Rectal smooth muscle tissue (tissue), 1 donor: ENCODE measurements around the gene WDR48.

Experiments used
- H3K27ac ChIP-seq: one replicate; pipeline ENCODE4 v1.7.0; 2013; ENCODE audit warnings: low read depth, low read length, inconsistent platforms
- H3K27me3 ChIP-seq: one replicate; pipeline ENCODE4 v1.7.0; 2013; ENCODE audit warnings: low read length; ENCODE audit not compliant: control insufficient read depth, insufficient read depth
- H3K36me3 ChIP-seq: one replicate; pipeline ENCODE4 v1.7.0; 2013; ENCODE audit warnings: low read length; ENCODE audit not compliant: control insufficient read depth, insufficient read depth
- H3K4me1 ChIP-seq: one replicate; pipeline ENCODE4 v1.7.0; 2013; ENCODE audit warnings: low read length; ENCODE audit not compliant: control insufficient read depth, insufficient read depth
- H3K4me3 ChIP-seq: one replicate; pipeline ENCODE4 v1.7.0; 2013; ENCODE audit warnings: low read length
- H3K9ac ChIP-seq: one replicate; pipeline ENCODE4 v1.7.0; 2013; ENCODE audit warnings: low read length

Gene WDR48

DNA sequence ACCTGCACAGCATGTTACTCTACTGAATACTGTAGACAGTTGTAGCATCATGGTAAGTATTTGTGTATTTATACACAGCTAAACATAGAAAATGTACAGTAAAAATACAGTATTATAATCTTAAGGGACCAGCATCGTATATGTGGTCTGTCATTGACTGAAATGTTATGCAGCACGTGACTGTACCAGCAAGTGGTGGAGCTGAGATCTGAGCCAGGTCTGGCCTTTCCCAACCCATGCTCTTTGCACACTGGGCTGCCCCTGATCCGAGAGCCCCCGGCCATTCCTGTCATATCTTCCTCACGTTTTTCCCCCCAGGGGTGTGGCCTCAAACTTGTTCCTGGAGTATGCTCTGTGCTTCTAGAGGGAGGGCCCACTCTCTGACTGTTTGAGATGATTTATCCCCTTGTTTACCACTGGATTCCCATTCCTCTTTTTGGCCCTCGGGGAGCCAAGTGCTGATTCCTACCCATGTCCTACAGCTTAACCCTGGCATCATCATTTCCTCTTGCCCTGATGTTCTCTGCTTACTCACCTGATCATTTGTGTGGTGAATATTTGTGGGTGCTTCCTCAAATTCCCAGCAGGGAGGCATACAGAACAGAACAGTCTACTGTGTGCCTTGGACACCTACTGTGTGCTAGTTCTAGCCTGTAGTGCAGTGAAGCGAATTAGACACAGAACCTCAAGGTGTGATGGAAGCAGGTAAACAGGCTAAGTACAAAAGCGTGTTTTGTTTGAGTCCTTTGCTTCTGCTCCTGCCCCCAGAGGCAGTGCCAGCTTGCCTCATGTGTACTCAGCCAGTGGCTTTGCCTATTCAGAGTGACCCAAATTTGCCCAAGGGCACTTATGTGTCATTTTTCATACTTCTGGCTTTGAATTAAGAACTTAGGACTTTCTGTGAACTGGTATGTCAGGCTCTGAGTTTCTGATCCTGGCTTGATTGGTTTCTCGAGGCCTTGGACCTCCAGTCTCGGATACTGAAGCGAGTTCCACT is 80.6 kb downstream of the WDR48 start:
- no peaks in the 10 kb centered on the region for H3K36me3 ChIP-seq
- no peaks in the 10 kb centered on the region for H3K4me1 ChIP-seq
- no peak overlapping the region for H3K9ac ChIP-seq
- H3K4me3 ChIP-seq = no peak overlapping the region
- H3K27ac ChIP-seq = no peak overlapping the region
- H3K27me3 ChIP-seq = no peaks in the 10 kb centered on the region

DNA sequence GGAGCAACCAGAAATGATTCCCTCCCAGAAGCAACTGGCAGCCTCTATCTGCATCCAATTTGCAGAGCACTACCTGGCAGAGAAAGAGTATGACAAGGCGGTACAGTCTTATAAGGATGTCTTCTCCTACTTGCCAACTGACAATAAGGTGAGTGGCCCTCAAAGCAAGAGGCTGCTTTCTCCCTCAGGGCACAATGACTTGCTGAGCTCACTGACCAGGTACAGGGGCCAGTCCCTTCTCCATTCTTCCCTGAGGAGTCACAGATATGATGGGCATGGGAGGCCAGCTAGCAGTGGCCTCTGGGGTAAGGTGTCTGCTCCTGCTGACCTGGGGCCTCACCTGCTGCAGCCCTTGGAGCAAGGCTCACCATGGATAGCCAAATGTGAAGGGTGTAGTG is 81.3 kb downstream of the WDR48 start:
- Histone ChIP-seq H3K4me3 (no peak overlapping the region), H3K4me1 (no peaks in the 10 kb centered on the region), H3K9ac (no peak overlapping the region), H3K27ac (no peak overlapping the region), H3K27me3 (no peaks in the 10 kb centered on the region), H3K36me3 (no peaks in the 10 kb centered on the region)

DNA sequence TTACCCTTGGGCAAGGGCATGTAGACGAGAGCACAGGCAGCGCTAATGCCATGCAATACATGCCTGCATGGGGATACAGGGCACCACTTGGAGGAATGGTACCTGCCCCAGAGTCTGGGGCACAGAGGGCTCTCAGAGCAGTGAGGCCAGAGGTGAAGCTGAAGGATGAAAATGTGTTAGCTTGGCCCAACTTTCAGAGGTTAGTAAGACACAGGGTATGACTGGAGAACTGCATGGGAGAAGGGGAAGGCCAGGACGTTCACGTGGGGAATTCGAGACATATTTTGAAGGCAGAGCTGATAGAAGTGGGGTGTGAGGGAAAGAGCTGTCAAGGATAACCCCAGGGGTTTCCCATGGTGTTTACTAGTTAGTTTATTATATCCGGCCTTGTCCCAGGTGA is 82.0 kb downstream of the WDR48 start:
- Histone ChIP-seq H3K27me3 (no peaks in the 10 kb centered on the region), H3K9ac (no peak overlapping the region), H3K4me1 (peaks cover 2% of the 10 kb centered on the region), H3K27ac (no peak overlapping the region), H3K36me3 (no peaks in the 10 kb centered on the region), H3K4me3 (no peak overlapping the region)

DNA sequence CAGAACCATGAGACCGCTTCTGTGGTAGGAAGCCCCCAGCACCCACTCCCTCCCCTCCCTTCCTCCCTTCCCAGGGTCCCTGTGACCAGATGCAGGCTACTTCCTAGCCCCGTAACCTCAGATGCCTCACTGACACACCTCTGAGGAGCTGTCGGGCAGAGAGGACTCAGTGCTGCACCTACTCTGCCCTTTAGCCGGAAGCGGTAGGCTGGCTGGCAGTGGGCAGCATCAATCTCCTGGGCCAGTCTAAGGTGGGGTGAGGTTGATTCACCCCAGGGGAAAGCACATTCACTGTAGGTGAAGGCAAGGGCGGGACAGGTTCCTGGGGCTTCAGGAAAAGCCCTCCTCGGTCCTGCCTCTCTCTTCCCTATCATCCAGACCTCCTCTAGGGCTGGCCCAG is 82.5 kb downstream of the WDR48 start:
- Histone ChIP-seq H3K4me1 (peaks cover 3% of the 10 kb centered on the region), H3K4me3 (no peak overlapping the region)

DNA sequence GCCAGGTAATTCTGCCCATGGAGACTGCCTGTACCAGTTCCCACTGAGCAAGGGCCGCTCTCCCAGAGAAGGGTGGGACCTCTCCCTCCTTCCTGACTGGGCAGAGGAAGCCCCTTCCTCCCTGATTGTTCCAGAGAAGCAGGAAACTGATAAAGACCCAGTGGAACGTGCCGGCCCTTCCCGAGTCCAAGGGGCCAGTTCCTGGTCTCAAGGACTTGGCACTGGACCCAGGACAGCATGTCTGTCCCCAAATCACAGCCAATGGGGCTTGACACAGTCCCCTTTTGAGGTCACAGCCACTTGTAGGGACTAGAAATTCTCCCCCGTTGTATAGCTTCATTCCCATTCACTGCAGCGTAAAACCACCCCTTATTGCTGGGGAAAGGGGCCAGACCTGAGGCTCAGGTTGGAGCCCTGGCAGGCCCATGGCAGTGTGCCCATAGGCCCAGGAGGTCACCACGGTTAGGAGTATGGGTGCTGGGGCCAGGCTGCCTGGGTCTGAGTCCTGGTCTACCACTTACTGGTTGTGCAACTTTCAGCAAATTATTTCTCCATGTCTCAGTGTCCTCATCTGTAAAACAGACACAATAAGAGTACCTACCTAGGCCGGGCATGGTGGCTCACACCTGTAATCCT is 83.5 kb downstream of the WDR48 start:
- H3K4me3 ChIP-seq = no peak overlapping the region
- no peak overlapping the region for H3K9ac ChIP-seq
- no peaks in the 10 kb centered on the region for H3K36me3 ChIP-seq
- H3K4me1 ChIP-seq = peaks cover 3% of the 10 kb centered on the region
- H3K27ac ChIP-seq = no peak overlapping the region
- H3K27me3 ChIP-seq = no peaks in the 10 kb centered on the region

More for the DNA sequence above, 82.5 kb downstream of the WDR48 start:
- Histone ChIP-seq H3K9ac (no peak overlapping the region), H3K36me3 (no peaks in the 10 kb centered on the region), H3K27me3 (no peaks in the 10 kb centered on the region), H3K27ac (no peak overlapping the region)

DNA sequence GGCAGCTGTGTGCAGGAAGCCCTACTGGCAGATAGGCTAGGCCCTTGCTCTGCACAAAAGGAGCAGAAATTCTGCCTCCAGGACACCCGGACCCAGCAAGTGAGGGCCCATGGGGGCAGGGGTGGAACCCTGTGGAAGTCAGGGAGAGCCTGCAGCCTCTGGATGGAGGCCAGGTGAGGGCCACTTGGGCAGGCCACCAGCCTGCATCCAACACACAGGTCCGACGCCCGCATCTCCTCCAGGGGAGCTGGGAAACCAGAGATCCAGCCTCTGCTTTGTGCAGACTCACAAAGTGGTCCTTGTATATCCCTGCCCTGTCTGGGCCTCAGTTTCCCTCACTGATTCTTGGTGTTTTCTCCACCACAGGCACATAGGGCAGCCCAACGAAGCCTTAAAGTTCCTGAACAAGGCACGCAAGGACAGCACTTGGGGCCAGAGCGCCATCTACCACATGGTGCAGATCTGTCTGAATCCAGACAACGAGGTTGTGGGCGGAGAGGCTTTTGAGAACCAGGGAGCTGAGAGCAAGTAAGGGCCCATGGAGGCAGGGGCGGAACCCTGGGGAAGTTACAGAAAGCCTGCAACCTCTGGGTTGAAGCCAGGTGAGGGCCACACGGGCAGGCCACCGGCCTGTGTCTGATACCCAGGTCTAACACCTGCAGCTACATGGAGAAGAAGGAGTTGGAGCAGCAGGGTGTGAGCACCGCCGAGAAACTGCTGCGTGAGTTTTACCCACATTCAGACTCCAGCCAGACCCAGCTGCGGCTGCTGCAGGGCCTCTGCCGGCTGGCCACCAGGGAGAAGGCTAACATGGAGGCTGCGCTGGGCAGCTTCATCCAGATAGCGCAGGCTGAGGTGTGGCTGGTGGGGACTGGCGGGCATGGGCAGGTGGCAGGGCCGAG is 85.0 kb downstream of the WDR48 start:
- Histone ChIP-seq H3K27ac (no peak overlapping the region), H3K4me1 (peaks cover 12% of the 10 kb centered on the region), H3K9ac (no peak overlapping the region), H3K27me3 (no peaks in the 10 kb centered on the region), H3K36me3 (peaks cover 5% of the 10 kb centered on the region), H3K4me3 (no peak overlapping the region)

DNA sequence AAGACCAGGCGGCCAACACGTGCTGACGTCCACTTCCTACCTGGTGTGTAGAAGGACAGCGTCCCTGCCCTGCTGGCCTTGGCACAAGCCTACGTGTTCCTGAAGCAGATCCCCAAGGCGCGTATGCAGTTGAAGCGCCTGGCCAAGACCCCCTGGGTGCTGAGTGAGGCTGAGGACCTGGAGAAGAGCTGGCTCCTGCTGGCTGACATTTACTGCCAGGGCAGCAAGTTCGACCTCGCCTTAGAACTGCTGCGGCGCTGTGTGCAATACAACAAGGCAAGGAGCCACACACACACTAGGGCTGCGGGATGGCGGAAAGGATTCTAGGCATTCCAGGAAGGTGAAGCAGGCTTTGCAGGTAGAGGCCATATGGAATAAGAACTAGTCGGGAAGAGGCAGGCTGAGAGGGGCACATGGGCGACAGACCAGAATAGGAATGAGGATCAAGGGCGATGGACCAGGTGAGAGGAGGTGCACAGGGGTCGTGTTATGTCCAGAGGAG is 85.7 kb downstream of the WDR48 start:
- Histone ChIP-seq H3K9ac (no peak overlapping the region), H3K36me3 (peaks cover 11% of the 10 kb centered on the region), H3K27me3 (no peaks in the 10 kb centered on the region), H3K27ac (no peak overlapping the region), H3K4me3 (no peak overlapping the region), H3K4me1 (peaks cover 12% of the 10 kb centered on the region)

DNA sequence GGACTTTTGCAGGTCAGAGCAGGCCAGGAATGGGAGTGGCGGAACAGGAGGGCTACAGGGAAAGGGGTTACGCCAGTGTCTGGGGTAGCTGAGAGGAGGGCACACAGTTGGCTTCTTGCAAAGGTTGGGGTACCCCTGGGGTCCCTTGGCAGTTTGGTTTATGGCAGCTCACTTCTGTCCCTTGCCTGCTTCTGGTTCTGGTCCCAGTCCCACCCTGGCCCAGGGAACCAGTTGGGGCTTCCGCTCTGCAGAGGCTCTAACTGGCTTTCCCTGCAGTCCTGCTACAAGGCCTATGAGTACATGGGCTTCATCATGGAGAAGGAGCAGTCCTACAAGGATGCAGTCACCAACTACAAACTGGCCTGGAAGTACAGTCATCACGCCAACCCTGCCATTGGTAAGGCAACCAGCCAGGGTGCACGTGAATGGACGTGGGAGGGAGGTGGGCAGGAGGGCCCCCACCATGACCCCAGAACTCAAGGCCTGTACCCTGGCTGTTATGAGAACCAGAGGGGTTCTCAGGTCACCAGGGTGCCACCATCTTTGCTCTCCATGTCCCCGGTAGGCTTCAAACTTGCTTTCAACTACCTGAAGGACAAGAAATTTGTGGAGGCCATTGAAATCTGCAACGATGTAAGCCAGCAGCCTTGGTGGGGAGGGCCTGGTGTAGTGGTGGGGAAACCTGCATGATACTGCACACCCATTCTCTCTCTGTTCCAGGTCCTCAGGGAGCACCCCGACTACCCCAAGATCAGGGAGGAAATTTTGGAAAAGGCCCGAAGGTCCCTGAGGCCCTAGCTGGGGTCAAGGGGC is 86.4 kb downstream of the WDR48 start:
- Histone ChIP-seq H3K9ac (no peak overlapping the region), H3K36me3 (peaks cover 18% of the 10 kb centered on the region), H3K4me1 (peaks cover 12% of the 10 kb centered on the region), H3K27me3 (no peaks in the 10 kb centered on the region), H3K4me3 (no peak overlapping the region), H3K27ac (no peak overlapping the region)

DNA sequence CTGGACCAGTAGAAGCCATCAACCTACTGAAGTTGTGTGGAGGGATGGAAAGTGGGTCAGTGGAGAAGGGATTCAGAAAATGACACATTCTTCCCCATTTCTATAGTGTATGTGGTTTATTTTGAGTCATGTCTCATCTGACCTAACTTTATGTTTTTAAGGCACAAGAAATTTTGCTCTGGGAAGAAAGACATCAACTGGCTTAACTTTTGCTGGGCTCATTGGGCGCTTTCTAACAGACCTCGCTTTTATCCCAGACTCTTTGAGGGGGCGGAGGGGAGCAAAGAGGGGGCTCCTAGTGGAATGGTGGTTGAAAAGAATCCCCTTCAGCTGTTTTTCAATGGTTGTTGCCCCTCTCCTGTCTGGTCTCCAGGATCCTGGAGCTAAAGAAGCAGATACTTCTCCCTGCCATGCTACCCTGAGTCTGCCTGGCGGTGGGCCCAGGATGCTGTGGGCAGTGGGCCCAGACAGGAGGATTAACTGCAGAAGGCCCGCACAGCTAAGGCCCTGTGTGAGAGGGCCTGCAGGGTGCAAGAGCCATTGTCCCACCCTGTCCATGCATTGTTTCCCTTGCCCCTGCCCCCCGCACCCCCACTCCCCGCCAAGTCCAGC is 87.1 kb downstream of the WDR48 start:
- Histone ChIP-seq H3K27ac (no peak overlapping the region), H3K9ac (no peak overlapping the region), H3K4me3 (no peak overlapping the region), H3K27me3 (no peaks in the 10 kb centered on the region), H3K4me1 (peaks cover 12% of the 10 kb centered on the region), H3K36me3 (peaks cover 25% of the 10 kb centered on the region)

DNA sequence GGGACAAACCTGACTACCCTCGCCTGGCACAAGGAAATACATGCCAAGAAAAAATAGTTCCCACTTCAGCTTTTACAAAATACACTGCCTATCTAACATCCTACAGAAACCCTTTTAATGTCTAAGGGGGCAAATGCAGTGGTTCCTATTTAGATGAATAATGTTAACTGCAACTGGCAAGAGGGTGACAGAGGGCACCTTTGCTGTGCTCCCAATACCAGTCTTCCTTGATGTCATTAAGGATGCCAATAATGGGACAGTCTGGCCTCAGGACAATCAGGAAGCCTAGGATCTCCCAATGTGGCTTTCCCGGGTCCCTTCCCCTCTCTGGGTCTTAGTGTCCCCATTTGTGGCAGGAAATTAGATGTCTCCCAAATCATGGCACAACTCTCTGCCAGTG is 87.6 kb downstream of the WDR48 start:
- Histone ChIP-seq H3K4me1 (peaks cover 12% of the 10 kb centered on the region), H3K9ac (no peak overlapping the region), H3K27ac (peak overlapping the region; percentile 37), H3K36me3 (peaks cover 31% of the 10 kb centered on the region), H3K27me3 (no peaks in the 10 kb centered on the region), H3K4me3 (no peak overlapping the region)

DNA sequence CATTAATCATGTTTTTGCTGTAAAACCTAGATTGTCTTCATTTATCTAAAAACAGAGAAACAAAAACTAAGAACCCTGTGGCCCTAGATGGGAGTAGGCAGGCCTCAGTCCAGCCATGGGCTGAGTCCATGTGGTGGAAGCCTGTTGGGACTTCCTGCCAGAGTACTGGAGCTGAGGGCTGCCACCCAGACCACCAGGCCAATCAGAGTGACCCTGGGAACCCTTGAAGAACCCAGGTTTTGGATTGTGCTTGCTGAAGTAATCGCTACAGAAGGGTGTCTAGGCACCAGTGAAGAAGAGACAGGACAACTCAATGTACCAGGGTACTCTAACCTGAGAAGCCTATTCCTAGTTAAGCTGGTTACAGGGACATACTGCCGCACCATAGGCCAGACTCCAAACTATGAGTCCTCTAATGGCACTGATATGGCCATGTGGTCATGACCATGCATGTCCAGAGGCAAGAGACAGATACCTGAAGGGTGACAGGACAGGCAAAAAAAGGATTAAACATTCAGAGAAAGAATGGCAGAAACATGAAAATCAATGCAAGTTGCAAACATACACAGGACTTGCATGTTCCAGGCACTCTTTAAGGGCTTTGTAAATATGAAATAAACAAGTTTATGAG is 88.6 kb downstream of the WDR48 start:
- peaks cover 31% of the 10 kb centered on the region for H3K36me3 ChIP-seq
- no peak overlapping the region for H3K27ac ChIP-seq
- peaks cover 12% of the 10 kb centered on the region for H3K4me1 ChIP-seq
- no peaks in the 10 kb centered on the region for H3K27me3 ChIP-seq
- H3K9ac ChIP-seq = no peak overlapping the region
- no peak overlapping the region for H3K4me3 ChIP-seq
